Transverse colon (tissue), 4 donors: ENCODE results near the gene RBM38. TPM values are rescaled to one million over a fixed set of nuclear protein-coding genes. Genes with fewer than 3 reads are reported as not detected.

Experiments used
- DNase-seq: peaks from one replicate; pipeline ENCODE4 v3.0.0-alpha.2; 2019
- H3K27ac ChIP-seq, 4 donors: fragments of 200-600 bp; sonication (generic); 2 replicates each; pipeline ENCODE4 v1.5.1; 2016 to 2018; ENCODE audit warnings: inconsistent platforms in 4 of 4
- H3K27me3 ChIP-seq: fragments of 200-600 bp; sonication (generic); 2 replicates; pipeline ENCODE4 v1.5.1; 2017; ENCODE audit warnings: inconsistent platforms
- H3K36me3 ChIP-seq, 4 donors: fragments of 200-600 bp; sonication (generic); 2 replicates each; pipeline ENCODE4 v1.5.1; 2017 to 2019; ENCODE audit warnings: inconsistent platforms in 4 of 4
- H3K4me1 ChIP-seq, 4 donors: fragments of 200-600 bp; sonication (generic); 2 replicates each; pipeline ENCODE4 v1.5.1; 2017 to 2020; ENCODE audit warnings: inconsistent platforms in 4 of 4
- H3K4me3 ChIP-seq, 4 donors: fragments of 200-600 bp; sonication (generic); 1 replicate in 1 of 4; 2 replicates in 3 of 4; pipeline versions ENCODE4 v1.5.1 to v1.6.1; 2017 to 2019; ENCODE audit warnings: inconsistent platforms in 4 of 4
- H3K9me3 ChIP-seq, 2 donors: fragments of 200-600 bp; sonication (generic); 2 replicates each; pipeline ENCODE4 v1.5.1; 2017 to 2019; ENCODE audit warnings: inconsistent platforms in 2 of 2
- CTCF ChIP-seq, 5 experiments: fragments of 200-600 bp in 3 of 5; fragments of 450-650 bp in 2 of 5; sonication (generic) in 3 of 5; IDR thresholded peaks; 1 replicate in 2 of 5; 2 replicates in 3 of 5; pipeline ENCODE4 v1.5.1; 2016 to 2017; ENCODE audit warnings: antibody characterized with exemption in 5 of 5, inconsistent platforms in 3 of 5, mild to moderate bottlenecking in 2 of 5, moderate library complexity in 1 of 5
- EP300 ChIP-seq: sonication (generic); formaldehyde crosslinking; IDR thresholded peaks from one replicate; pipeline ENCODE4 v1.6.1; 2017; ENCODE audit warnings: antibody characterized with exemption, low read depth
- POLR2A ChIP-seq: fragments of 450-650 bp; IDR thresholded peaks from one replicate; pipeline ENCODE4 v1.6.1; 2016; ENCODE audit warnings: antibody characterized with exemption, mild to moderate bottlenecking, moderate library complexity
- POLR2AphosphoS5 ChIP-seq, 3 donors: sonication (generic); formaldehyde crosslinking; IDR thresholded peaks; one replicate each; pipeline ENCODE4 v1.6.1; 2016; ENCODE audit warnings: antibody characterized with exemption in 3 of 3
- WGBS, 2 donors: methylation state at CpG; one replicate each; pipeline ENCODE4 v1.1.5; 2018; ENCODE audit warnings: low coverage in 1 of 2; 5-methylcytosine and 5-hydroxymethylcytosine counted together
- in situ Hi-C, 4 donors: fragments of 200-750 bp; cut with MboI; loops; one replicate each; pipeline versions ENCODE4 v1.15.0 to v1.15.1; 2017; ENCODE audit warnings: low sequenced_read_pairs in 3 of 4, low pct_ligation_motif_present in 1 of 4, low pct_unique_long_range_greater_than_20kb in 1 of 4
- intact Hi-C: fragments of 100-400 bp; cut with DNase I; formaldehyde crosslinking; loops from one replicate; pipeline ENCODE4 v1.15.1; 2023; ENCODE audit warnings: low total_unique reads
- total RNA-seq, 4 donors: library from RNA; depleted of rRNA; stranded (reverse); fragments of >200 nt; gene quantifications; one replicate each; pipeline ENCODE4 v1.1.0, GENCODE V29; 2016

RBM38 gene
- total RNA-seq, 4 donors from 2014 or later, result 26.5 to 37.4 (median 30.4) TPM

- WGBS, 2 donors, result 67 to 82% methylated on average over 3 to 4 of the region's 4 CpGs
- in situ Hi-C loops, result loop anchor here in 2 of 4 donors (25.0 kb wide), 3 partner anchors 209 to 834 kb away; partner anchors contain the start of gene ZBP1 (in 1 of the 2)
Observed at GRCh38 chr20:57378646-57379262, 12.4 kb upstream of the RBM38 start.

GRCh38 chr20:57379263-57379647 lies 11.9 kb upstream of the RBM38 start:
- intact Hi-C loops, result loop anchor here (10.0 kb wide), 1 partner anchor 216 kb away; no protein-coding TSS in a partner anchor
- TF ChIP-seq POLR2A (no peak), EP300 (no peak), POLR2AphosphoS5 (IDR thresholded peaks at IDR 0.05) (no peak), CTCF (IDR thresholded peaks at IDR 0.05) (no peak)
- Histone ChIP-seq H3K27me3 (no peaks in the 10 kb centered on the region), H3K36me3 (peaks cover 0 to 38% (median 14%) of the 10 kb centered on the region in 4 donors), H3K9me3 (no peaks in the 10 kb centered on the region), H3K4me3 (no peak overlapping the region), H3K27ac (no peak overlapping the region), H3K4me1 (peaks cover under 1 to 22% (median 17%) of the 10 kb centered on the region in 4 donors)
- 73% methylated on average over 3 to 5 of the region's 5 CpGs for WGBS, 2 donors
- in situ Hi-C loops, result loop anchor here in 2 of 4 donors (25.0 kb wide), 3 partner anchors 208 to 833 kb away; partner anchors contain the start of gene ZBP1 (in 1 of the 2)
- no peak for DNase-seq

More at GRCh38 chr20:57378646-57379262, 12.4 kb upstream of the RBM38 start:
- Histone ChIP-seq H3K4me3 (no peak overlapping the region), H3K4me1 (peaks cover 0 to 17% (median 14%) of the 10 kb centered on the region in 4 donors), H3K9me3 (no peaks in the 10 kb centered on the region), H3K27me3 (no peaks in the 10 kb centered on the region), H3K36me3 (peaks cover 0 to 42% (median 15%) of the 10 kb centered on the region in 4 donors), H3K27ac (no peak overlapping the region)
- intact Hi-C loops, result loop anchor here (10.0 kb wide), 1 partner anchor 216 kb away; no protein-coding TSS in a partner anchor
- TF ChIP-seq EP300 (no peak), POLR2A (no peak), CTCF (IDR thresholded peaks at IDR 0.05) (no peak), POLR2AphosphoS5 (IDR thresholded peaks at IDR 0.05) (no peak)
- no peak for DNase-seq

GRCh38 chr20:57380081-57380750 lies 11.0 kb upstream of the RBM38 start:
- no peak for DNase-seq
- no peak overlapping the region for H3K4me3 ChIP-seq
- no peaks in the 10 kb centered on the region for H3K27me3 ChIP-seq
- H3K27ac ChIP-seq, result no peak overlapping the region
- H3K36me3 ChIP-seq, result peaks cover 0 to 29% (median 11%) of the 10 kb centered on the region in 4 donors
- intact Hi-C loops, result no loop called here
- in situ Hi-C loops, result loop anchor here (10.0 to 25.0 kb wide), 4 partner anchors 115 to 832 kb away; partner anchors contain the start of gene ZBP1 (in 1 of the 4)
- no peak for TF ChIP-seq EP300
- TF ChIP-seq POLR2AphosphoS5 (IDR thresholded peaks at IDR 0.05), result no peak
- TF ChIP-seq POLR2A, result no peak
- no peak for TF ChIP-seq CTCF (IDR thresholded peaks at IDR 0.05)
- 33 to 85% methylated on average over 1 to 10 of the region's 10 CpGs for WGBS, 2 donors
- peaks cover 5 to 32% (median 26%) of the 10 kb centered on the region in 4 donors for H3K4me1 ChIP-seq
- H3K9me3 ChIP-seq, result no peaks in the 10 kb centered on the region
